Activated CD8-positive, alpha-beta memory T cell treated with anti-CD3 and anti-CD28 coated beads, Interleukin-2, amount 50 U/mL, for 24 hours (primary cell): ENCODE measurements around the gene HKDC1.

Experiments used
- DNase-seq: peaks from one replicate; pipeline ENCODE4 v3.0.0-alpha.2; 2020; ENCODE audit errors: extremely low read depth

HKDC1 gene

GRCh38 chr10:69215405-69216171, 4.5 kb upstream of the HKDC1 start:
- DNase-seq = no peak

- DNase-seq = no peak
Observed at GRCh38 chr10:69216577-69217118, 3.5 kb upstream of the HKDC1 start.

- no peak for DNase-seq
Observed at GRCh38 chr10:69217119-69217754, 2.9 kb upstream of the HKDC1 start.

- no peak for DNase-seq
Observed at GRCh38 chr10:69218831-69219230, 1.3 kb upstream of the HKDC1 start.

GRCh38 chr10:69220507-69220906, 375 bp downstream of the HKDC1 start:
- no peak for DNase-seq

GRCh38 chr10:69222157-69223027, 2.3 kb downstream of the HKDC1 start:
- peak; percentile 31 for DNase-seq

GRCh38 chr10:69223028-69223342, 2.9 kb downstream of the HKDC1 start:
- no peak for DNase-seq

GRCh38 chr10:69224862-69225657, 4.9 kb downstream of the HKDC1 start:
- DNase-seq = no peak

- DNase-seq = no peak
Observed at GRCh38 chr10:69225681-69226080, 5.5 kb downstream of the HKDC1 start.

- no peak for DNase-seq
Observed at GRCh38 chr10:69226919-69227450, 6.9 kb downstream of the HKDC1 start.

- no peak for DNase-seq
Observed at GRCh38 chr10:69228151-69228550, 8.0 kb downstream of the HKDC1 start.

- DNase-seq = no peak
Observed at GRCh38 chr10:69229616-69229916, 9.4 kb downstream of the HKDC1 start.

GRCh38 chr10:69230128-69230527, 10.0 kb downstream of the HKDC1 start:
- no peak for DNase-seq

- no peak for DNase-seq
Observed at GRCh38 chr10:69232252-69232651, 12.1 kb downstream of the HKDC1 start.

- DNase-seq = no peak
Observed at GRCh38 chr10:69232736-69233480, 12.8 kb downstream of the HKDC1 start.

- no peak for DNase-seq
Observed at GRCh38 chr10:69234447-69234846, 14.3 kb downstream of the HKDC1 start.

- peak; percentile 74 for DNase-seq
Observed at GRCh38 chr10:69237528-69238159, 17.5 kb downstream of the HKDC1 start.

- DNase-seq = no peak
Observed at GRCh38 chr10:69239136-69239535, 19.0 kb downstream of the HKDC1 start.

GRCh38 chr10:69239816-69240434, 19.8 kb downstream of the HKDC1 start:
- DNase-seq = no peak

- no peak for DNase-seq
Observed at GRCh38 chr10:69240455-69240854, 20.3 kb downstream of the HKDC1 start.
